ENCODE measurements around the gene SCD5. TPM values are rescaled to one million over a fixed set of nuclear protein-coding genes. Genes with fewer than 3 reads are reported as not detected.

SCD5 gene
- polyA plus RNA-seq, 1 donor from 2014 or later = 212 TPM

DNA sequence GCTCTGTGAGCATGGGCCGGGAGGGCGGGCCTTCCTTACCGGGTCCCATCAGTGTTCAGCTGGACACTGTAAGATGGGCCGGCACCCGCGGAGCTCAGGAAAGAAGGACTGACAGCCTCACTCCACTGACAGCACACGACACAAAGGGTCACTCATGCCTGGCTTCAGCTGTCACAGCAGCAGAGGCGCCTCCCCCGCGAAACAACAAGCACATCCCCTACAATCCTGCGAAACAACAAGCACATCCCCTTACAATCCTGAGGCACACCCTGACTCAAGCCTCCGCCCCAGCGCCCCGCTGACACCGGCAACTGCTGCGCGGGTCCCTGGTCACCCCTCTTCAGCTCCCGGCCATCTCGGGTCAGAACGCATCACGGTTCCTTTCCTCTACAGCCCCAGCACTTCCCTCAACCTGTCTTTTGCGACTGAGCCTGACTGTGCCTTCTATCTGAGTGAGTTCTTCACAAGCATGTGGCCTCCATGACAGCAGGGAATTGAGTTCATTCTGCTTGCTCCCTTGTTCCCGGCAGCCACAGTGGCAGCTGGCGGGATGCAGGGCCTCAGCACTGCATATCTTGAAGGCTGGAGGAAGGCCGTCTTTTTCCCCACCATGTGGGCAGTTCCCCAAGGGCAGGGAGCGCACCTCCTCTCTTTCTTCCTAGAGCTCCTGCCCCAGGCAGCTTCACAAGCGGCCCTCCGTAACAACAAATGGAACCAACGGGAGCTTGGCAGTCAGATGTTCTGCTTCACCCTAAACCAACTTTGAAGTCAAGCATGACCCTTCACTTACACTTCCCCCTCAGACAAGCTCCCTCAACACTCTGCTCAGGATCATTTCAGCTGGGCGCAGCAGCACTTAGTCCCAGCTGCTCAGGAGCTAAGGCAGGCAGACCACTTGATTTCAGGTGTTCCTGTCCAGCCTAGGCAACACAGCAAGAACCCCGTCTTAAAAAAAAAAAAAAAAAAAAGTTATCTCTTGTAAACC is 39.6 kb downstream of the SCD5 start:
- H3K9me2 ChIP-seq (ENCODE audit: insufficient read depth, low read length) = no peaks in the 10 kb centered on the region
- H3K9me3 ChIP-seq (ENCODE audit: low read length) = no peaks in the 10 kb centered on the region
- H3K27me3 ChIP-seq (ENCODE audit: insufficient read depth, low read depth, low read length) = no peaks in the 10 kb centered on the region
- no peaks in the 10 kb centered on the region for H4K20me1 ChIP-seq (ENCODE audit: insufficient read depth)
- H3K79me2 ChIP-seq (replicated peaks; ENCODE audit: insufficient read depth, low read length) = peaks cover 11% of the 10 kb centered on the region
- no peak overlapping the region for H2AFZ ChIP-seq (ENCODE audit: low read depth, low read length)
- no peak overlapping the region for H3K4me2 ChIP-seq (ENCODE audit: low read length)
- no peak overlapping the region for H3K9ac ChIP-seq (ENCODE audit: low read length)
- no peaks in the 10 kb centered on the region for H3K36me3 ChIP-seq (ENCODE audit: insufficient read depth, low read length)
- TF ChIP-seq TAF1 (IDR thresholded peaks at IDR 0.05; ENCODE audit: low read depth) (no peak), MXI1 (conservative IDR thresholded peaks at IDR 0.05; ENCODE audit: poor library complexity, severe bottlenecking) (no peak), RAD21 (conservative IDR thresholded peaks at IDR 0.05) (no peak)
- no peak overlapping the region for H3K27ac ChIP-seq (ENCODE audit: low read length)
- no peak overlapping the region for H3K4me3 ChIP-seq (ENCODE audit: low read length)
- no peaks in the 10 kb centered on the region for H3F3A ChIP-seq (ENCODE audit: insufficient read depth, low read length, poor library complexity, severe bottlenecking)

DNA sequence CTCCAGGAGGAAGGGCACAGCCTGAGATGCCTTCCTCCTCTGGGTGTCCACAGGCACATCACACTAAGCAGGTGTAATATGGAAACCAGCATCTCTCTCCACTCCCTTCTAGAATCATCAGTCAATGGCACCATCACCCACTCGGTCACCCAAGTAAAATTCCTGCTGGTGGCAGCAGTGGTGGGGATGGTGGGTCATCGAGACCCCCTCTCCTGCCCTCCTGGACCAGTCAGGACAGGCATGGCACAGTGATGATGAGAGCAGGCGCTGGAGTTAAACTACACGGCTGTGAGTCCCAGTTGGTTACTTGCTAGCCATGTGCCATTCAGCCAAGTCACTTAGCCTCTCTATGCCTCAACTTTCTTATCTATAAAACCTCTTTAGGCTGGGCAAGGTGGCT is 42.5 kb downstream of the SCD5 start:
- H3K4me3 ChIP-seq (ENCODE audit: low read length) = no peak overlapping the region
- H3F3A ChIP-seq (ENCODE audit: insufficient read depth, low read length, poor library complexity, severe bottlenecking) = no peaks in the 10 kb centered on the region
- H3K27ac ChIP-seq (ENCODE audit: low read length) = no peak overlapping the region
- no peaks in the 10 kb centered on the region for H3K36me3 ChIP-seq (ENCODE audit: insufficient read depth, low read length)
- no peak overlapping the region for H3K9ac ChIP-seq (ENCODE audit: low read length)
- no peaks in the 10 kb centered on the region for H3K9me2 ChIP-seq (ENCODE audit: insufficient read depth, low read length)
- H2AFZ ChIP-seq (ENCODE audit: low read depth, low read length) = no peak overlapping the region
- no peaks in the 10 kb centered on the region for H3K9me3 ChIP-seq (ENCODE audit: low read length)
- TF ChIP-seq EZH2 (IDR thresholded peaks at IDR 0.05; ENCODE audit: borderline replicate concordance, insufficient read depth, low read length, poor library complexity, severe bottlenecking) (no peak), TAF1 (IDR thresholded peaks at IDR 0.05; ENCODE audit: low read depth) (no peak), MXI1 (conservative IDR thresholded peaks at IDR 0.05; ENCODE audit: poor library complexity, severe bottlenecking) (no peak), EP300 (conservative IDR thresholded peaks at IDR 0.05; ENCODE audit: poor library complexity, severe bottlenecking) (no peak), POLR2AphosphoS5 (IDR thresholded peaks at IDR 0.05) (no peak), RAD21 (conservative IDR thresholded peaks at IDR 0.05) (no peak), SMC3 (conservative IDR thresholded peaks at IDR 0.05; ENCODE audit: poor library complexity) (no peak)
- TF ChIP-seq, protein P1, sequence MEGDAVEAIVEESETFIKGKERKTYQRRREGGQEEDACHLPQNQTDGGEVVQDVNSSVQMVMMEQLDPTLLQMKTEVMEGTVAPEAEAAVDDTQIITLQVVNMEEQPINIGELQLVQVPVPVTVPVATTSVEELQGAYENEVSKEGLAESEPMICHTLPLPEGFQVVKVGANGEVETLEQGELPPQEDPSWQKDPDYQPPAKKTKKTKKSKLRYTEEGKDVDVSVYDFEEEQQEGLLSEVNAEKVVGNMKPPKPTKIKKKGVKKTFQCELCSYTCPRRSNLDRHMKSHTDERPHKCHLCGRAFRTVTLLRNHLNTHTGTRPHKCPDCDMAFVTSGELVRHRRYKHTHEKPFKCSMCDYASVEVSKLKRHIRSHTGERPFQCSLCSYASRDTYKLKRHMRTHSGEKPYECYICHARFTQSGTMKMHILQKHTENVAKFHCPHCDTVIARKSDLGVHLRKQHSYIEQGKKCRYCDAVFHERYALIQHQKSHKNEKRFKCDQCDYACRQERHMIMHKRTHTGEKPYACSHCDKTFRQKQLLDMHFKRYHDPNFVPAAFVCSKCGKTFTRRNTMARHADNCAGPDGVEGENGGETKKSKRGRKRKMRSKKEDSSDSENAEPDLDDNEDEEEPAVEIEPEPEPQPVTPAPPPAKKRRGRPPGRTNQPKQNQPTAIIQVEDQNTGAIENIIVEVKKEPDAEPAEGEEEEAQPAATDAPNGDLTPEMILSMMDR (IDR thresholded peaks at IDR 0.05; ENCODE audit: poor library complexity, severe bottlenecking) = no peak
- TF ChIP-seq, protein P2, sequence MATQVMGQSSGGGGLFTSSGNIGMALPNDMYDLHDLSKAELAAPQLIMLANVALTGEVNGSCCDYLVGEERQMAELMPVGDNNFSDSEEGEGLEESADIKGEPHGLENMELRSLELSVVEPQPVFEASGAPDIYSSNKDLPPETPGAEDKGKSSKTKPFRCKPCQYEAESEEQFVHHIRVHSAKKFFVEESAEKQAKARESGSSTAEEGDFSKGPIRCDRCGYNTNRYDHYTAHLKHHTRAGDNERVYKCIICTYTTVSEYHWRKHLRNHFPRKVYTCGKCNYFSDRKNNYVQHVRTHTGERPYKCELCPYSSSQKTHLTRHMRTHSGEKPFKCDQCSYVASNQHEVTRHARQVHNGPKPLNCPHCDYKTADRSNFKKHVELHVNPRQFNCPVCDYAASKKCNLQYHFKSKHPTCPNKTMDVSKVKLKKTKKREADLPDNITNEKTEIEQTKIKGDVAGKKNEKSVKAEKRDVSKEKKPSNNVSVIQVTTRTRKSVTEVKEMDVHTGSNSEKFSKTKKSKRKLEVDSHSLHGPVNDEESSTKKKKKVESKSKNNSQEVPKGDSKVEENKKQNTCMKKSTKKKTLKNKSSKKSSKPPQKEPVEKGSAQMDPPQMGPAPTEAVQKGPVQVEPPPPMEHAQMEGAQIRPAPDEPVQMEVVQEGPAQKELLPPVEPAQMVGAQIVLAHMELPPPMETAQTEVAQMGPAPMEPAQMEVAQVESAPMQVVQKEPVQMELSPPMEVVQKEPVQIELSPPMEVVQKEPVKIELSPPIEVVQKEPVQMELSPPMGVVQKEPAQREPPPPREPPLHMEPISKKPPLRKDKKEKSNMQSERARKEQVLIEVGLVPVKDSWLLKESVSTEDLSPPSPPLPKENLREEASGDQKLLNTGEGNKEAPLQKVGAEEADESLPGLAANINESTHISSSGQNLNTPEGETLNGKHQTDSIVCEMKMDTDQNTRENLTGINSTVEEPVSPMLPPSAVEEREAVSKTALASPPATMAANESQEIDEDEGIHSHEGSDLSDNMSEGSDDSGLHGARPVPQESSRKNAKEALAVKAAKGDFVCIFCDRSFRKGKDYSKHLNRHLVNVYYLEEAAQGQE (IDR thresholded peaks at IDR 0.05; ENCODE audit: borderline replicate concordance) = no peak
- no peaks in the 10 kb centered on the region for H4K20me1 ChIP-seq (ENCODE audit: insufficient read depth)
- no peak overlapping the region for H3K4me2 ChIP-seq (ENCODE audit: low read length)
- H3K27me3 ChIP-seq (ENCODE audit: insufficient read depth, low read depth, low read length) = no peaks in the 10 kb centered on the region
- H3K79me2 ChIP-seq (replicated peaks; ENCODE audit: insufficient read depth, low read length) = peaks cover 7% of the 10 kb centered on the region

Data from neural cell (in vitro differentiated cells).